H9 (cell line): ENCODE data around the gene TGFA. TPM values are rescaled to one million over a fixed set of nuclear protein-coding genes. Genes with fewer than 3 reads are reported as not detected.

ENCODE experiments used
- DNase-seq: peaks from one replicate; pipeline ENCODE4 v3.0.0-alpha.2; 2017
- H2AFZ ChIP-seq: one replicate; pipeline ENCODE4 v1.6.1; 2013; ENCODE audit warnings: mild to moderate bottlenecking, low read length, control low read depth, moderate library complexity
- H2AK5ac ChIP-seq: 2 replicates; pipeline ENCODE4 v1.6.1; 2013; ENCODE audit warnings: low read length, control low read depth, mixed read lengths; ENCODE audit not compliant: insufficient read length
- H2BK120ac ChIP-seq: one replicate; pipeline ENCODE4 v1.6.1; 2013; ENCODE audit warnings: low read depth, mild to moderate bottlenecking, low read length, control low read depth, inconsistent platforms; ENCODE audit not compliant: poor library complexity, severe bottlenecking
- H2BK12ac ChIP-seq: 2 replicates; pipeline ENCODE4 v1.6.1; 2013; ENCODE audit warnings: low read length, control low read depth, mixed read lengths, low read depth; ENCODE audit not compliant: insufficient read length
- H2BK15ac ChIP-seq: 2 replicates; pipeline ENCODE4 v1.6.1; 2013; ENCODE audit warnings: low read depth, low read length, control low read depth
- H2BK20ac ChIP-seq: one replicate; pipeline ENCODE4 v1.6.1; 2013; ENCODE audit warnings: low read depth, mild to moderate bottlenecking, low read length, control low read depth, inconsistent platforms; ENCODE audit not compliant: poor library complexity, severe bottlenecking
- H2BK5ac ChIP-seq: 2 replicates; pipeline ENCODE4 v1.6.1; 2013; ENCODE audit warnings: low read length, control low read depth, mixed read lengths; ENCODE audit not compliant: insufficient read length
- H3K14ac ChIP-seq: 2 replicates; pipeline ENCODE4 v1.6.1; 2013; ENCODE audit warnings: low read length, control low read depth; ENCODE audit not compliant: insufficient read depth
- H3K18ac ChIP-seq: 2 replicates; pipeline ENCODE4 v1.6.1; 2013; ENCODE audit warnings: low read depth, mild to moderate bottlenecking, mixed read lengths, low read length, control low read depth; ENCODE audit not compliant: insufficient read length
- H3K23ac ChIP-seq: 2 replicates; pipeline ENCODE4 v1.6.1; 2013; ENCODE audit warnings: low read length, control low read depth, mixed read lengths, low read depth; ENCODE audit not compliant: insufficient read length
- H3K23me2 ChIP-seq: 2 replicates; pipeline ENCODE4 v1.6.1; 2013; ENCODE audit warnings: low read depth, mild to moderate bottlenecking, mixed read lengths, low read length, control low read depth; ENCODE audit not compliant: insufficient read length, poor library complexity, severe bottlenecking
- H3K27ac ChIP-seq: 2 replicates; pipeline ENCODE4 v1.5.1; 2013; ENCODE audit warnings: low read length, control low read depth, mixed read lengths, low read depth; ENCODE audit not compliant: insufficient read length
- H3K27me3 ChIP-seq: 2 replicates; pipeline ENCODE4 v1.6.1; 2013; ENCODE audit warnings: low read length, control low read depth, inconsistent platforms; ENCODE audit not compliant: insufficient read depth
- H3K4ac ChIP-seq: 2 replicates; pipeline ENCODE4 v1.6.1; 2013; ENCODE audit warnings: low read depth, mild to moderate bottlenecking, control low read depth, inconsistent platforms, low read length, moderate library complexity
- H3K4me1 ChIP-seq: 2 replicates; pipeline ENCODE4 v1.6.1; 2013; ENCODE audit warnings: low read length, control low read depth, inconsistent platforms; ENCODE audit not compliant: insufficient read depth
- H3K4me2 ChIP-seq: 2 replicates; pipeline ENCODE4 v1.6.1; 2013; ENCODE audit warnings: low read length, control low read depth, mixed read lengths; ENCODE audit not compliant: insufficient read length, insufficient read depth
- H3K56ac ChIP-seq: 2 replicates; pipeline ENCODE4 v1.6.1; 2013; ENCODE audit warnings: low read depth, mild to moderate bottlenecking, mixed read lengths, low read length, control low read depth; ENCODE audit not compliant: insufficient read length
- H3K79me1 ChIP-seq: 2 replicates; pipeline ENCODE4 v1.6.1; 2013; ENCODE audit warnings: low read depth, mild to moderate bottlenecking, moderate library complexity, low read length, control low read depth, inconsistent platforms; ENCODE audit not compliant: insufficient read depth, poor library complexity, severe bottlenecking
- H3K79me2 ChIP-seq: 2 replicates; pipeline ENCODE4 v1.6.1; 2013; ENCODE audit warnings: low read length, control low read depth, inconsistent platforms; ENCODE audit not compliant: insufficient read depth
- H3K9ac ChIP-seq: 2 replicates; pipeline ENCODE4 v1.6.1; 2013; ENCODE audit warnings: low read length, control low read depth, mixed read lengths; ENCODE audit not compliant: insufficient read length; ENCODE audit errors: extremely low read depth
- H3K9me3 ChIP-seq: one replicate; pipeline ENCODE4 v1.6.1; 2013; ENCODE audit warnings: low read depth, low read length, inconsistent platforms; ENCODE audit not compliant: control insufficient read depth
- H3T11ph ChIP-seq: one replicate; pipeline ENCODE4 v1.6.1; 2013; ENCODE audit warnings: mild to moderate bottlenecking, low read length, control low read depth, inconsistent platforms
- H4K20me1 ChIP-seq: one replicate; pipeline ENCODE4 v1.6.1; 2013; ENCODE audit not compliant: control insufficient read depth, insufficient read length, insufficient read depth
- H4K5ac ChIP-seq: 2 replicates; pipeline ENCODE4 v1.6.1; 2013; ENCODE audit warnings: low read depth, mild to moderate bottlenecking, mixed read lengths, low read length, control low read depth; ENCODE audit not compliant: insufficient read length
- H4K8ac ChIP-seq: replicated peaks from 2 replicates; pipeline ENCODE4 v1.6.1; 2013; ENCODE audit warnings: low read length, control low read depth, mixed read lengths, low read depth; ENCODE audit not compliant: insufficient read length
- H4K91ac ChIP-seq: 2 replicates; pipeline ENCODE4 v1.6.1; 2013; ENCODE audit warnings: low read depth, mild to moderate bottlenecking, moderate library complexity, mixed read lengths, low read length, control low read depth; ENCODE audit not compliant: insufficient read length
- H3K27ac Mint-ChIP-seq, 3 experiments: 2 replicates in 2 of 3; 3 replicates in 1 of 3; pipeline ENCODE4 v1.8.0; 2020 to 2021; ENCODE audit warnings: mixed read lengths in 3 of 3, mild to moderate bottlenecking in 1 of 3, moderate library complexity in 1 of 3
- H3K27me3 Mint-ChIP-seq: 2 replicates; pipeline ENCODE4 v1.8.0; 2021; ENCODE audit warnings: low read depth, mild to moderate bottlenecking, moderate library complexity, mixed read lengths
- H3K36me3 Mint-ChIP-seq, 3 experiments: 2 replicates in 2 of 3; 3 replicates in 1 of 3; pipeline ENCODE4 v1.8.0; 2020 to 2021; ENCODE audit warnings: low read depth in 3 of 3, mixed read lengths in 3 of 3; ENCODE audit not compliant: insufficient read depth in 1 of 3
- H3K4me1 Mint-ChIP-seq, 2 experiments: 2 replicates each; pipeline ENCODE4 v1.8.0; 2020; ENCODE audit warnings: mixed read lengths in 2 of 2
- H3K4me3 Mint-ChIP-seq, 2 experiments: 2 replicates in 1 of 2; 3 replicates in 1 of 2; pipeline ENCODE4 v1.8.0; 2020 to 2021; ENCODE audit warnings: mild to moderate bottlenecking in 2 of 2, mixed read lengths in 2 of 2, moderate library complexity in 1 of 2
- H3K9me3 Mint-ChIP-seq, 2 experiments: 2 replicates in 1 of 2; 3 replicates in 1 of 2; pipeline ENCODE4 v1.8.0; 2020; ENCODE audit warnings: mild to moderate bottlenecking in 2 of 2, mixed read lengths in 2 of 2, moderate library complexity in 1 of 2
- total RNA-seq: library from RNA; stranded (reverse); gene quantifications from 2 replicates; pipeline ENCODE4 v1.2.1, GENCODE V29; 2021
- TF ChIP-seq, protein P1 (sequence below): fragments of 200-600 bp; sonication (generic); conservative IDR thresholded peaks from 3 replicates; pipeline ENCODE4 v1.8.0; 2021; ENCODE audit warnings: antibody characterized with exemption, mild to moderate bottlenecking

Gene TGFA
- total RNA-seq, 1 experiment from 2014 or later, result 3.3 TPM

DNA sequence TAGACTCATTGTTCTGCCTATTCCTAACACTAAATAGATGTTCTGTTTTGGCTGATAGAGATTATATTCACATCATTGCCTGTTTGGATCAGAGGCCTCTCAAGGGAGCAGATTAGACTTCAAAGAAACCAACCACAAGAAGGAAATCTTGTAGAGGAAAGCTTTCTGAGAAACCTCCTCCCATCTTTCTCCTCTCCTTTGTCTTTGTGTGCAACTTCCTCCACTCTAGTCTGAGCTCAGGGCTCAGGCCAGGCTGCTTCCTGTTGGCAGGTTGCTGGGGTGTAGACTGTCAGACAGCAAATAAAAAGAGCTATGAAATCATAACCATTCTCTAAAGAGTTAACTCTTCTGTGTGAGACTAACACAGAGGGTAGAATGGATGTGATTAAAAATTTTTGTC lies 113.0 kb downstream of the TGFA start:
- no peak overlapping the region for H2BK5ac ChIP-seq

More for the DNA sequence above, 113.0 kb downstream of the TGFA start:
- Histone ChIP-seq H3K9me3 (no peaks in the 10 kb centered on the region), H4K20me1 (no peaks in the 10 kb centered on the region), H3K4me2 (no peak overlapping the region), H3K18ac (no peak overlapping the region), H3K23ac (no peak overlapping the region), H3K9ac (no peak overlapping the region), H2AK5ac (no peak overlapping the region), H3T11ph (no peak overlapping the region), H3K56ac (no peak overlapping the region), H3K4ac (no peak overlapping the region), H2BK15ac (no peak overlapping the region), H2AFZ (no peak overlapping the region), H2BK12ac (no peak overlapping the region), H3K4me1 (no peaks in the 10 kb centered on the region), H3K14ac (no peak overlapping the region), H3K27me3 (no peaks in the 10 kb centered on the region), H3K79me1 (no peaks in the 10 kb centered on the region), H4K5ac (no peak overlapping the region), H3K79me2 (no peaks in the 10 kb centered on the region), H3K23me2 (no peaks in the 10 kb centered on the region), H4K8ac (no peak overlapping the region), H4K91ac (no peak overlapping the region), H3K27ac (no peak overlapping the region), H2BK120ac (no peak overlapping the region), H2BK20ac (no peak overlapping the region)
- TF ChIP-seq, protein P1, sequence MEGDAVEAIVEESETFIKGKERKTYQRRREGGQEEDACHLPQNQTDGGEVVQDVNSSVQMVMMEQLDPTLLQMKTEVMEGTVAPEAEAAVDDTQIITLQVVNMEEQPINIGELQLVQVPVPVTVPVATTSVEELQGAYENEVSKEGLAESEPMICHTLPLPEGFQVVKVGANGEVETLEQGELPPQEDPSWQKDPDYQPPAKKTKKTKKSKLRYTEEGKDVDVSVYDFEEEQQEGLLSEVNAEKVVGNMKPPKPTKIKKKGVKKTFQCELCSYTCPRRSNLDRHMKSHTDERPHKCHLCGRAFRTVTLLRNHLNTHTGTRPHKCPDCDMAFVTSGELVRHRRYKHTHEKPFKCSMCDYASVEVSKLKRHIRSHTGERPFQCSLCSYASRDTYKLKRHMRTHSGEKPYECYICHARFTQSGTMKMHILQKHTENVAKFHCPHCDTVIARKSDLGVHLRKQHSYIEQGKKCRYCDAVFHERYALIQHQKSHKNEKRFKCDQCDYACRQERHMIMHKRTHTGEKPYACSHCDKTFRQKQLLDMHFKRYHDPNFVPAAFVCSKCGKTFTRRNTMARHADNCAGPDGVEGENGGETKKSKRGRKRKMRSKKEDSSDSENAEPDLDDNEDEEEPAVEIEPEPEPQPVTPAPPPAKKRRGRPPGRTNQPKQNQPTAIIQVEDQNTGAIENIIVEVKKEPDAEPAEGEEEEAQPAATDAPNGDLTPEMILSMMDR, result no peak
- peak; percentile 8 for DNase-seq
- peaks cover 5% of the 10 kb centered on the region for H3K27me3 Mint-ChIP-seq
- H3K4me1 Mint-ChIP-seq, result no peaks in the 10 kb centered on the region
- H3K36me3 Mint-ChIP-seq, result no peaks in the 10 kb centered on the region
- no peak overlapping the region for H3K4me3 Mint-ChIP-seq
- no peak overlapping the region for H3K27ac Mint-ChIP-seq
- no peaks in the 10 kb centered on the region for H3K9me3 Mint-ChIP-seq
